ENCODE measurements around the gene ATG4B.

Gene ATG4B

DNA sequence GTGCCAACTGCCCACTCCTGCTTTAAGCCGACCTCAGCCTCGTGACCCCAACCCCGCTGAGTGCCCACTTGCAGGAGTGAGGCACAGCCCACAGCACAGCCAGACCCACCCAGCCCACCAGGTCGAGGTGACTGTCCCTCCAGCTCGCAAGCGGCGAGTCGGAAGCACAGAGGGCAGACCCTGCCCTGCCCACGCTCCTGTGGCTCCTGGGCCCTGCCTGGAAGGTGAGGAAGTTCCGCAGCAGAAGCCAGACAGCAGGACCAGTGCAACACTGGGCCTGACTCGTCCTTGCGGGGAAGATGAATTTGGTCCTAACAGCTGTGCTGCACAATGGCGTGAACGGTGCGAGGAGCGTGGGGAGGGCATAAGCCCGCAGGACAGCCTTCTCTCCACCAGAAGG lies 39.2 kb downstream of the ATG4B start:
- no peak for TF ChIP-seq SUZ12 (IDR thresholded peaks at IDR 0.05; ENCODE audit: extremely low read depth, insufficient read depth, insufficient read length)
- no peak for TF ChIP-seq ZNF274 (IDR thresholded peaks at IDR 0.05; ENCODE audit: low read depth, low read length)
- TF ChIP-seq YY1 (IDR thresholded peaks at IDR 0.05; ENCODE audit: insufficient read depth, insufficient read length) = no peak
- DNase-seq (ENCODE audit: low read depth, low spot score) = no peak
- Histone ChIP-seq H3K27me3 (ENCODE audit: insufficient read depth, insufficient read length) (no peaks in the 10 kb centered on the region), H3K9ac (ENCODE audit: insufficient read length, low read depth) (no peak overlapping the region), H3K4me3 (ENCODE audit: insufficient read length, low read depth) (no peak overlapping the region), H3K9me3 (ENCODE audit: insufficient read depth, low read length) (no peaks in the 10 kb centered on the region), H3K4me1 (ENCODE audit: insufficient read depth, insufficient read length) (no peaks in the 10 kb centered on the region), H3K36me3 (ENCODE audit: insufficient read depth, insufficient read length, low read length) (peaks cover 96% of the 10 kb centered on the region)

DNA sequence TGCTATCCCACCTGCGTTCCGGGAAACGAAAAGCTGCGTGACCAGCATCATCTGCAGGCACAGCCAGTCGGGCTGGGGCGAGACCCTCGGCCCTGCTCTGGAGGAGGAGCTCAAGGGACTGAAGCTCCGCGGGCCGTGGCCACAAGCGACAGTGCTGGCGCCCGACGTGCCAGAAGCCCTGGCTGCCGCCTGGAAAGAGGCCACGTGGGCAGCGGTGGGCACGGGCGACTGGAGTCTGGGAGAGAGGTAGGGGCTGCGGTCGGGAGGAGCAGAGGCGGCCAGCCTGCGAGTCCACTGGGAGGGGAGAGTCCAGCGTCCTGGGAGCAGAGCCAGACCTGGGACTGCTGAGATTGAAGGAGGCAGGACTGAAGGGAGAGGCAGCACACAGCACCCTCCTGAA lies 39.9 kb downstream of the ATG4B start:
- H3K36me3 ChIP-seq (ENCODE audit: insufficient read depth, insufficient read length, low read length) = peaks cover 96% of the 10 kb centered on the region
- no peak for DNase-seq (ENCODE audit: low read depth, low spot score)

DNA sequence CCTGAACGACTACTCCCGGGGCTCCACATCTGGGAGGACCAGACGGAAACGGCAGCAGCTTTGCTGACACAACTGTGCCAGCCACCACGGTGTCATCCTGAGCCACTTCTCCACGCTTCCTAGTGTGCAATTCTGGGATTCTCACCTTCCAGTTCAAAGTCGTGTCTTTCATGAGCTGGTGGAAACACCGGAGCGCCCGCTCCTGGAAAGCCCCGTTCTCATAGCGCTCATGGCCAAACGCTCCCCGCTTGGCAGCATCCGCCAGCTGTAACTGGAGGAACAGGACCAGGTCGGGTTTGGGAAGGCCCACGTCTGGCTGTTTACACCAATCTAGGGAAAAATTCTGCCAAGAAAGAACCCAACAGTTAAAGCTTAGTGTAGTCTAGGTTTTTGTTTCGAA lies 40.8 kb downstream of the ATG4B start:
- DNase-seq (ENCODE audit: low read depth, low spot score) = no peak
- Histone ChIP-seq H3K4me3 (ENCODE audit: insufficient read length, low read depth) (no peak overlapping the region), H3K9ac (ENCODE audit: insufficient read length, low read depth) (no peak overlapping the region), H3K36me3 (ENCODE audit: insufficient read depth, insufficient read length, low read length) (peaks cover 96% of the 10 kb centered on the region), H3K9me3 (ENCODE audit: insufficient read depth, low read length) (no peaks in the 10 kb centered on the region), H3K27me3 (ENCODE audit: insufficient read depth, insufficient read length) (no peaks in the 10 kb centered on the region), H3K4me1 (ENCODE audit: insufficient read depth, insufficient read length) (no peaks in the 10 kb centered on the region)
- no peak for TF ChIP-seq ZNF274 (IDR thresholded peaks at IDR 0.05; ENCODE audit: low read depth, low read length)
- no peak for TF ChIP-seq SUZ12 (IDR thresholded peaks at IDR 0.05; ENCODE audit: extremely low read depth, insufficient read depth, insufficient read length)
- TF ChIP-seq YY1 (IDR thresholded peaks at IDR 0.05; ENCODE audit: insufficient read depth, insufficient read length) = no peak

More for the DNA sequence above, 39.9 kb downstream of the ATG4B start:
- Histone ChIP-seq H3K27me3 (ENCODE audit: insufficient read depth, insufficient read length) (no peaks in the 10 kb centered on the region), H3K9me3 (ENCODE audit: insufficient read depth, low read length) (no peaks in the 10 kb centered on the region), H3K9ac (ENCODE audit: insufficient read length, low read depth) (no peak overlapping the region), H3K4me1 (ENCODE audit: insufficient read depth, insufficient read length) (no peaks in the 10 kb centered on the region), H3K4me3 (ENCODE audit: insufficient read length, low read depth) (no peak overlapping the region)
- TF ChIP-seq YY1 (IDR thresholded peaks at IDR 0.05; ENCODE audit: insufficient read depth, insufficient read length) (no peak), ZNF274 (IDR thresholded peaks at IDR 0.05; ENCODE audit: low read depth, low read length) (no peak), SUZ12 (IDR thresholded peaks at IDR 0.05; ENCODE audit: extremely low read depth, insufficient read depth, insufficient read length) (no peak)

DNA sequence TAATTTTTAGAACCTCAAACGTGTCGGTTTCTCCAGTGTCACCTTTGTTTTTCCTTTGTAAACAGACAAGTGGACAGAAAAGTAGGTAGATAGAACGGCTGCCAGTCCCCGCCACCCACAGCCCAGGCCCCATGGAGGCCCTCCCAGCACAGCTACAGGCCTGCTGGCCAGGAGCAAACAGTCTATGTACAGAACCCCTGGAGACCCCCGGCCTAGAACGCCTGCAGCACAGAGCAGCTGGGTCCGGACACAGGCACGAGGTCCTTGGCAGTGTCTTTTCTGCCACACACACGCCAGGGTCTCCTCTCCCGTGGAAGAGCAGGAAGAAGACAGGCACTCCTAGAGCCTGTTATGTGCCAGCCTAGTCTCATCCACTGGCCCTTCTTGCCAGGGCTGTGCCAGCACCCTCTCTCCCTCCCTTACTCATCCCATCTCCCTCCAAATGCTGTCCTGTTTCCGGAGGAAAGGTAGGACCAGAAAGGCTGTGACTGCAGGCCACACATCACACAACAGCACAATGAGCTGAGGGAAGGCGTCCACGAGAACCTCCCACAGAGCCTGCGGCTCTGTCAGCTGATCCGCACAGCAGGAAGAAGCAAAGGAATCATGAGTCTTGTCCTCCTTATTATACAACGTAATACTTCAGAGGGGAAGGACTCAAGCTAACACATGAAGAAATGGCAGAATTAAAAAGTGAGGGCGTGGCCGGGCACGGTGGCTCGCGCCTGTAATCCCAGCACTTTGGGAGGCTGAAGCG lies 41.5 kb downstream of the ATG4B start:
- H3K36me3 ChIP-seq (ENCODE audit: insufficient read depth, insufficient read length, low read length) = peaks cover 98% of the 10 kb centered on the region
- no peaks in the 10 kb centered on the region for H3K9me3 ChIP-seq (ENCODE audit: insufficient read depth, low read length)
- TF ChIP-seq YY1 (IDR thresholded peaks at IDR 0.05; ENCODE audit: insufficient read depth, insufficient read length) (no peak), SUZ12 (IDR thresholded peaks at IDR 0.05; ENCODE audit: extremely low read depth, insufficient read depth, insufficient read length) (no peak), ZNF274 (IDR thresholded peaks at IDR 0.05; ENCODE audit: low read depth, low read length) (no peak)
- no peak overlapping the region for H3K9ac ChIP-seq (ENCODE audit: insufficient read length, low read depth)
- no peak for DNase-seq (ENCODE audit: low read depth, low spot score)
- no peaks in the 10 kb centered on the region for H3K27me3 ChIP-seq (ENCODE audit: insufficient read depth, insufficient read length)
- H3K4me3 ChIP-seq (ENCODE audit: insufficient read length, low read depth) = no peak overlapping the region
- no peaks in the 10 kb centered on the region for H3K4me1 ChIP-seq (ENCODE audit: insufficient read depth, insufficient read length)

DNA sequence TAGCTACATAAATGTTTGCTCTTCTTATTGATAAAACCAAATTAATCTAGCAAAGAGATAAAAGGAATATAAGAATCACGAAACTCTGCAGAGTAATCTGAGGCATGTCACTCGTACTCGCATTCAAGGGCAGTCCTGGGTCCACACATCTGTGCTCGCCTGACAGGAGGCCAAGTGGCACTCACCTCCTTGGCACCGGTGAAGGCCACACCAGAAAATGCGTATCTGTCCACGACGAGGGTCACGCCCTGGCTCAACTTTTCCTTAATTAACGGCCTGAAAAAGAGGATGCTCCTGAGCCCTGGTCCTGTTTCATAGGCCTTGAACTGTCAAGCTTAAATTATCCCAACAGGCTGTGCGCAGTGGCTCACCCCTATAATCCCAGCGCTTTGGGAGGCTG lies 42.6 kb downstream of the ATG4B start:
- no peaks in the 10 kb centered on the region for H3K4me1 ChIP-seq (ENCODE audit: insufficient read depth, insufficient read length)
- DNase-seq (ENCODE audit: low read depth, low spot score) = no peak
- H3K4me3 ChIP-seq (ENCODE audit: insufficient read length, low read depth) = no peak overlapping the region
- no peaks in the 10 kb centered on the region for H3K27me3 ChIP-seq (ENCODE audit: insufficient read depth, insufficient read length)
- TF ChIP-seq SUZ12 (IDR thresholded peaks at IDR 0.05; ENCODE audit: extremely low read depth, insufficient read depth, insufficient read length) = no peak
- no peak for TF ChIP-seq ZNF274 (IDR thresholded peaks at IDR 0.05; ENCODE audit: low read depth, low read length)
- no peak for TF ChIP-seq YY1 (IDR thresholded peaks at IDR 0.05; ENCODE audit: insufficient read depth, insufficient read length)
- peaks cover 98% of the 10 kb centered on the region for H3K36me3 ChIP-seq (ENCODE audit: insufficient read depth, insufficient read length, low read length)
- H3K9ac ChIP-seq (ENCODE audit: insufficient read length, low read depth) = no peak overlapping the region
- H3K9me3 ChIP-seq (ENCODE audit: insufficient read depth, low read length) = no peaks in the 10 kb centered on the region

DNA sequence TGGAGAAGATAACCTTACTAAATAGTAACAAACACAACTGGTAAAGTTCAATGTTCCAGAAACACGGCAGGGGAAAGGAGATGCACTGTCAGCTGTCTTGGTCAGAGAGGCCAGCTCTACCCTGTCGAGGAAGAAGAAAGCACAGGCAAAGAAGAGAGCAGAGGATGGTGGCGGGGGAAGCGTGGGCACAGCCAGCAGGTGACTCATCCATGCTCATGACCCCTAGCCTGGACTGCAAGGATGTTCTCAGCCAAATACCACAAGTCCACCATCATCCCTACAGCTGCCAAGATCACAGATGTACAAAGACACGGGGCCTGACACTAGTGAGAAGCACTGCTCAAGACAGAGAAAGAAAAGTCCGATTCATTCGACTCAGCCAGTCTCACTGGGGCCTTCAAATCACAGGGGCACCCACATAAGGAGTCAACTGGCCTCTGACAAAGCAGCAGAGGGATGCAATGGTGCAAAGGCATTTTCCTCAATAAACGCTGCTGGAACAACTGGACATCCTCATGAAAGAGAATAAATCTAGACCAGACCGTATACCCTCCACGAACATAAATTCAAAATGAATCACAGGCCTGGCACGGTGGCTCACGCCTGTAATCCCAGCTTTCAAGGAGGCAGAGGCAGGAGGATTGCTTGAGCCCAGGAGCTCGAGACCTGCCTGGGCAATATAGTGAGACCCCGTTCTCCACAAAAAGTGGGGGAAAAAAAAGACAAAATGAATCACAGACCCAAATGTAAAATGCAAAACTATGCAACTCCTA lies 43.5 kb downstream of the ATG4B start:
- no peak overlapping the region for H3K9ac ChIP-seq (ENCODE audit: insufficient read length, low read depth)
- H3K4me1 ChIP-seq (ENCODE audit: insufficient read depth, insufficient read length) = peaks cover 3% of the 10 kb centered on the region
- DNase-seq (ENCODE audit: low read depth, low spot score) = no peak
- TF ChIP-seq SUZ12 (IDR thresholded peaks at IDR 0.05; ENCODE audit: extremely low read depth, insufficient read depth, insufficient read length) (no peak), YY1 (IDR thresholded peaks at IDR 0.05; ENCODE audit: insufficient read depth, insufficient read length) (no peak), ZNF274 (IDR thresholded peaks at IDR 0.05; ENCODE audit: low read depth, low read length) (no peak)
- H3K36me3 ChIP-seq (ENCODE audit: insufficient read depth, insufficient read length, low read length) = peaks cover 95% of the 10 kb centered on the region
- H3K27me3 ChIP-seq (ENCODE audit: insufficient read depth, insufficient read length) = no peaks in the 10 kb centered on the region
- H3K9me3 ChIP-seq (ENCODE audit: insufficient read depth, low read length) = no peaks in the 10 kb centered on the region
- H3K4me3 ChIP-seq (ENCODE audit: insufficient read length, low read depth) = no peak overlapping the region

DNA sequence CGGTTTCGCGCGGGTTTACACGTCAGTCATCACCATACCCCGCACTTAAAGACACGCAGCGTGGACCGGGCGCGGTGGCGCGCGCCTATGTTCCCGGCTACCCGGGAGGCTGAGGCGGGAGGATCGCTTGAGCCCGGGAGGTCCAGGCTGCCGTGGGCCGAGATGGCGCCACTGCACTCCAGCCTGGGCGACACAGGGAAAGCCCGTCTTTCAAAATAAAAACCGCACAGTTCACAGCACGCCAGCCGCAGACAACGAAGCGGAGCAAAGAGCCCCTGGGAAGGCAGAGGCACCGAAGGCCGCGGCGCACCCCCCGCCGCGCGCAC lies 48.8 kb downstream of the ATG4B start:
- H3K9ac ChIP-seq (ENCODE audit: insufficient read length, low read depth) = peak overlapping the region; percentile 99
- H3K36me3 ChIP-seq (ENCODE audit: insufficient read depth, insufficient read length, low read length) = peaks cover 66% of the 10 kb centered on the region
- H3K4me1 ChIP-seq (ENCODE audit: insufficient read depth, insufficient read length) = peaks cover 6% of the 10 kb centered on the region
- no peaks in the 10 kb centered on the region for H3K27me3 ChIP-seq (ENCODE audit: insufficient read depth, insufficient read length)
- DNase-seq (ENCODE audit: low read depth, low spot score) = no peak
- TF ChIP-seq ZNF274 (IDR thresholded peaks at IDR 0.05; ENCODE audit: low read depth, low read length) (no peak), SUZ12 (IDR thresholded peaks at IDR 0.05; ENCODE audit: extremely low read depth, insufficient read depth, insufficient read length) (no peak), YY1 (IDR thresholded peaks at IDR 0.05; ENCODE audit: insufficient read depth, insufficient read length) (no peak)
- H3K4me3 ChIP-seq (ENCODE audit: insufficient read length, low read depth) = peak overlapping the region; percentile 96
- H3K9me3 ChIP-seq (ENCODE audit: insufficient read depth, low read length) = no peaks in the 10 kb centered on the region
